OCI-M2 (cell line): ENCODE measurements around the gene C19orf38.
"Not testable (repeated sequence)": the region's sequence is repeated elsewhere in the genome, so short reads cannot be mapped to it uniquely, and the experiment has no call there.

ENCODE experiments used
- DNase-seq: peaks from one replicate; lab custom pipeline; 2025; ENCODE audit not compliant: unreplicated experiment; lab: John Stamatoyannopoulos, UW

The C19orf38 gene

DNA sequence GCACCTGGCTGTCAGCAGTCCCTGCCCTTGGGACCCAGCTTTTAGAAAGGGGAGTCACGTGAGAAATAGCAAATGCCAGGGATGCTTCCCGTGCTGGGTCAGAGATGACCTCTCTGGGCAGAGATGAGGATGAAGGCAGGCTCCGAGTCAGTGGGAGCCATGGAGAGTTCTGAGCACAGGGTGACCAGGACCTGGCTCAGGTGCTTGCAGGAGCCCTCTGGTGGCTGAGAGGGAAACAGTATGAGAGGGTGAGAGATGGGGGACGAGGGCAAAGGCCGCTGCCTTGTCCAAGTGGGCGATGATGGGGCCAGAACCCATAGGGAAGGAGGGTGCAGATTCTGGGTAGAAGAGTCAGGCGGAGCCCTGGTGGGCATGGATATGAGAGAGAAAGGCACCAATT lies 28.0 kb upstream of the C19orf38 start:
- DNase-seq, result no peak

DNA sequence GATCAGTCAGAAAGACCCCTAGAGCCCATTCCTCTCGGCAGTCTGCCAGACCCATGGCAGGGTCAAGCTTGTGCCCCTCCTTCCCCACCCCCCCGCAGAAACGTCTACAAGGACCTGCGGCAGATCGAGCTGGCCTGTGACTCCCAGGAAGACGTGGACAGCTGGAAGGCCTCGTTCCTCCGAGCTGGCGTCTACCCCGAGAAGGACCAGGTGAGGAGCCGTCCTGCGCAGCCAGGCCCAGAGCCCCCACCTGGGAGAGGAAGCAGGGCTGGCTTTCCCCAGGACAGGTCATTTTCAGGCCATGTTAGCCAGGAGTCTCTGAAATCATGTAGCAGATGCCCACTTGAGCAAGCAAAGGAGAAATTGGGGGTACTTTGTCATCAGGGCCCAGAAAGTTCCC lies 24.5 kb upstream of the C19orf38 start:
- DNase-seq, result no peak

DNA sequence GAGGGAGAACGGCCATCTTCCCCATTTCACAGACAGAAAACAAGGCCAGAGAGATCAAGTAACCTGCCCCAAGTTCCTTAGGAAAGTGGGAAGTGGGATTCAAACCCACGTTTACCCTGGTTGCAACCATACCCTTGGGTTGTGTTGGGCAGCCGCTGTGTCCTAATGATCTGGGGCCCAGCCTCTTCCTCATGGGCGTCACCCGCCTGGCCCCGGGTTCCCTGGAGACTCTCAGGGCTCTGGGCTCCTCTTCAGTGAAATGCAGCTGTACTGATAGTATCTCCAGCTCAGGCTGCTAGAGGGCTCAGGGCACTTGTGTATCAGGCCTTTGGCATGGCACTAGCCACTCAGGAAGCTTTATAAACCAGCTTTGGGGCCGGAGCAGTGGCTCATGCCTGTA lies 22.0 kb upstream of the C19orf38 start:
- no peak for DNase-seq

DNA sequence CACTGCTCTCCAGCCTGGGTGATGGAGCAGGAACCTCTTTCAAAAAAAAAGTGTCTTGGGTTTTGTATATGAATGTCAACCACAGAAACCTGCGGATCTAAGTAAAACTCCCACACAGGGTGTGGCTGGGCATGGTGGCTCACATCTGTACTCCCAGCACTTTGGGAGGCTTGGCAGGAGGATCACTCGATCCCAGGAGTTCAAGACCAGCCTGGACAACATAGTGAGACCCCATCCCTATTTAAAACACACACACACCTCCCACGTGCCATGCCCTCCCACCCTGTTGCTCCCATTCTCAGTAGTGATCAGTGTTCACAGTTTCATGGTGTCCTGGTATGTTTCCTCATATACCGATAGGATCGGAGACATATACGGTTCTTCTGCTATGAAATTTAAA lies 21.4 kb upstream of the C19orf38 start:
- DNase-seq, result no peak

DNA sequence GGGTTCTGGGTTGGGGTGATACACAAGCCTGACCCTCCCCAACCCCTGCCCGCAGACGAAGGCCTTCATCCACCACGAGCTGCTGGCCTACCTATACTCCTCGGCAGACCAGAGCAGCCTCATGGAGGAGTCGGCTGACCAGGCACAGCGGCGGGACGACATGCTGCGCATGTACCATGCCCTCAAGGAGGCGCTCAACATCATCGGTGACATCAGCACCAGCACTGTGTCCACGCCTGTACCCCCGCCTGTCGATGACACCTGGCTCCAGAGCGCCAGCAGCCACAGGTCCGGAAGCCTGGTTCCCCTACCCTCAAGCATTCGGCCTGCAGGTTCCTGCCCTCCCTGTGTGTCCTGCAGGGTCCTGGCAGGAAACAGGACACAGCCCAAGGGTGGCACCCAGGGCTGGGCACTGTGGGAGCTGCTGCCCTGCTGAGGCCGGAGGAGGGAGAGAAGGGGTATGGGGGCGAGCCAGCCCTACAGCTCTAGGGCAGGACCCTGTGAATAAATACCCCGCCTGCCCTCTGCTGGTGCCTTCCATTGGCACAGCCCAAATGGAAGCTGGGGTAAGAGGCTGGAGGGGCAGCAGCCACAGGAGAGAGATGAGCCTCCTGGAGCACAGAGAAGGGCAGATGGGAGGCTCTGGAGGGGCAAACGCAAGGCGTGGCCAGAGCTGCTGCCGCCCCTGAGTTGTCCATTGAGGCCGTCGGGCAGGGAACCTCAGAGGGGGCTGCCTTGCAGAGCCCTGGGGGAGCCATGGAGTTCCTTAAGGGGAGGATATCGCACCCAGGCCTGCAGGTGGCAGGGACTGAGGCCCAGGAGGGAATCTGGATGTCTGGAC lies 19.0 kb upstream of the C19orf38 start:
- no peak for DNase-seq

DNA sequence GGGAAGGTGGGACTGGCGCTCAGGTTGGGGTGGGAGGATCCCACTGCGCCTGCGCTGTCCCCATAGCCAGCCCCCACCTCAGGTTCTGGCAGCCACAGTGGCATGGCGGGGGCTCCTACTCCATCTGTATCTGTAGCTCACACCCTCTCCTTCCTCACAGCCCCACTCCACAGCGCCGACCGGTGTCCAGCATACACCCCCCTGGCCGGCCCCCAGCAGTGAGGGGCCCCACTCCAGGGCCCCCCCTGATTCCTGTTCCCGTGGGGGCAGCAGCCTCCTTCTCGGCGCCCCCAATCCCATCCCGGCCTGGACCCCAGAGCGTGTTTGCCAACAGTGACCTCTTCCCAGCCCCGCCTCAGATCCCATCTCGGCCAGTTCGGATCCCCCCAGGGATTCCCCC lies 18.2 kb upstream of the C19orf38 start:
- DNase-seq, result no peak

DNA sequence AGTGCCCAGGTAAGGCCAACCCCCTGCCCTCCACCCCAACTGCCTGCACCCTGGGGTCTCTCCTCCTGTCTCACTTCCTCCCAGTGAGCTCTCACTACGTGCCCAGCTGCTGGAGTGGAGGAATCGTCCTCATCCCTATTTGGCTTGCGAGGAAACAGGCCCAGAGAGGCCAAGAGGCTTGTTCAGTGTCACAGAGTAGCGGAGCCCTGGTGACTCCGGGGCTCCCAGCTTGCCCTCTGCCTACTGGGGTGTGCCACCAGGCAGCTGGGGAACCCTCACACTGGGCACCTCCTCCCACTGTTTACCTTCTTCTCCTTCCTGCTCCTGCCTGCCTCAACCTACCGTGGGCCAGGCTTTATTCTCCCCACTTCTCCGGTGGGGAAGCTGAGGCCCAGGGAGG lies 17.8 kb upstream of the C19orf38 start:
- DNase-seq, result no peak

DNA sequence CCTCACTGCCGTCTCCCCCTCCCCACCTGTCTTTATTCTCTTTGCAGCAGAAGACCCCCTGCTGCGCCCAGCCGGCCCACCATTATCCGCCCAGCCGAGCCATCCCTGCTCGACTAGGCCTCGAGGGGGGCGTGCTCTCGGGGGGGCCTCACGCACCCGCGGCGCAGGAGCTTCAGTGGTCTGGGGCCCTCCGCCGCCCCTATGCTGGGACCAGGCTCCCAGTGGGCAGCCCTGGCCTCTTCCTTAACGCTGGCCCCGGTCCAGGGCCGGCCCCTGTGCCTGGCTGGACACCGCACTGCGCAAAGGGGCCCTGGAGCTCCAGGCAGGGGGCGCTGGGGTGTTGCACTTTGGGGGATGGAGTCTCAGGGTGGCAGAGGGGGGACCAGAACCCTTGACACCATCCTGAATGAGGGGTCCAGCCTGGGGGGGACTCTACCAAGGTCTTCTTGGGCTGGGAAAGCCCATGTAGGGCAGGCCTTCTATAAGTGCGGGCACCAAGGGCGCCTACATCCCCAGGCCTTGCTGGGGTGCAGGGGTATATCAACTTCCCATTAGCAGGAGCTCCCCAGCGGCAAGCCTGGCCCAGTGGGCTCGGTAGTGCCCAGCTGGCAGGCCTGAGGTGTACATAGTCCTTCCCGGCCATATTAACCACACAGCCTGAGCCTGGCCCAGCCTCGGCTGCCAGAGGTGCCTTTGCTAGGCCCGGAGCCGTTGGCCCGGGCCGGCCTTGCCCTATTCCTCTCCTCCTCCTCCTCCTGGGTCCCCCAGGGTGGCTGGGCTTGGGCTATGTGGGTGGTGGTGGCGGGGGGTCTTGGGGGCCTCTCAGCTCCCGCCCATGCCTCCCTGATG lies 17.1 kb upstream of the C19orf38 start:
- no peak for DNase-seq

DNA sequence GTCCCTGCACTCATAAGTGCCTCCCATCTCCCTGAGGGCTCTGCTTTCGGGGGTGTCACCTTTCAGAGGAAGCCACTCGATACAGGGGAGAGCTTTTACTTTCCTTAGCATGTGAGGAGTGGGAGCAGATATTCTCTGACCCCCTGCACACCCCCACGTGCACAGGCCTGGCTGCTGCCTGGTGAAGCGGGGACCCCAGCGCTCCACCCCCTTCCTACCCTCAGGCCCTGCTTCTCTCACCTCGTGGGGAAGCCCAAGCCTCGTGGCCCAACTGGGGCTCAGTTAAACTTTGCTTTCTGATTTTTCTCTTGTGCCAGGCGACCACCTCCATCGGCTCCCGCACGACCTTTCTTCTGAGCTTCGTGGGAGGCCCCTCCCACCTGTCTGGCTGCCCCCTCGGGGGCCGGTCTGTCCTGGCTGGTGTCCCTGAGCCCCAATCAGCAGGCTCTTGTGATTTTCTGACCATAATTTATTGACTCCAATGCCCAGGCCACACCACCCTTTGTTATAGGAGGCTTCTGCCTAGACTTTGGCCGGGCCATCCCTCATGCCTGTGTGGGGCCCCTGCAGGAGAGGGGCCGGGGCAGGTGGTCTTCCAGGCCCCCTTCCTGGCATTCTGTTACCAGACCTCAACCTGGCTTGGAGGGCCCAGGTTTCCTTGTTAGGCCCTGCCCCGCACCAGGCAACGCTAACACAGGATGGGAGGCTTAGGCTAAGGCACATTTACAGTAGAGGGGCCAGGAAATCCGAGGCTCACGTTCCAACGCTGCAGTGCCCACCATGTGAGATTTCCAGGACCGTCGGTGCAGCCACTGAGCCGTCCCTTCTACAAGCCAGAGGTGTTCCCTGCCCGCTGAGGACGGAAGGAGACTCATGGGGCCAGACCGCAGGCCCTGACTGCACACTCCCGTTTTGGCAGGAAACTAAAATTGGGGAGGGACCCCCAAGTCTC lies 16.0 kb upstream of the C19orf38 start:
- DNase-seq, result no peak

DNA sequence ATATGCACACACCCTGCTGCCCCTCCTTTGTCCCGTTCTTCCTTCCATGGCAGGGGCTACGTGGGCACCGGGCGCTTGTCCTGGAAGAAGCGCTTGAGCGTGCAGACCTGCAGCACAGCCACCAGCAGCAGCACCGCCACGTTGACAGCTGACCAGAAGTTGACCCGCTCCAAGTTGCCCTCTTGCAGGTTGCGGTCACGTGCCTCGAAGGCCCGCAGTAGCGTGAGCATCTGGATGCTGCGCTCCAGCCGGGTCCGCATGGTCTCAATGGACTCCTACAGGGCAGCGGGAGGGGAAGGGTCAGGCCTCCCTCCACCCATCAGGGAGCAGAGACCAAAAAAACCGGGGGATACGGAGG lies 15.3 kb upstream of the C19orf38 start:
- DNase-seq, result no peak

DNA sequence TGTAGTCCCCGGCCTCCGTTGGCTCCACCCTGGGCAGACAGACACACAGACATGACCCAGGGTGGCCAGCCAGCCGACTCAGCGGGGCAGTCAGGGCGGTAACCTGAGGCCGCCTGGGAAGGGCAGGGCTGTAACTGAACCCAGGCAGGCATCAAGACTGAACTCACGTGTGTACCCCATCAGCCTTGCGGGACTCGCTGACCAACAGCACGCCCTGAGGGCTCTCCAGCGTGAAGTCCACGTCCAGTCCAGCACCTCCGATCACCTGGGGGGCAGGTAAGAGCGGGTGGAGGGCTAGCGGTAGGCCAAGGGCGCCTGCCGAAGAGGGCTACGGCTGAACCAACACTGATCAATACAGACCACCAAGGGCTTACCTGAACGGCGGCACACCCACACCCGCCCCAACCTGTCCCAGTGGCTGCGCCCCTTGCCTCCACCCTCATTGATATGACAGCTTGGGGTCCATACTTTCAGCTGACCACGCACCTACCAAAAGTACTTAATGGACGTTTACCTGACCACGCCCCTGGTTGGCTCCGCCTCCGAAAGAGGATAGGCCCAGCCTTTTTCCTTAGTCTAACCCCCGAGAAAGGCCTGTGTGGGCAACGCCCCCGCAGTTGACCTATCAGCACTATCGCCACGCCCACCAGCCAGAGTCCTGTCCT lies 13.0 kb upstream of the C19orf38 start:
- DNase-seq, result no peak

DNA sequence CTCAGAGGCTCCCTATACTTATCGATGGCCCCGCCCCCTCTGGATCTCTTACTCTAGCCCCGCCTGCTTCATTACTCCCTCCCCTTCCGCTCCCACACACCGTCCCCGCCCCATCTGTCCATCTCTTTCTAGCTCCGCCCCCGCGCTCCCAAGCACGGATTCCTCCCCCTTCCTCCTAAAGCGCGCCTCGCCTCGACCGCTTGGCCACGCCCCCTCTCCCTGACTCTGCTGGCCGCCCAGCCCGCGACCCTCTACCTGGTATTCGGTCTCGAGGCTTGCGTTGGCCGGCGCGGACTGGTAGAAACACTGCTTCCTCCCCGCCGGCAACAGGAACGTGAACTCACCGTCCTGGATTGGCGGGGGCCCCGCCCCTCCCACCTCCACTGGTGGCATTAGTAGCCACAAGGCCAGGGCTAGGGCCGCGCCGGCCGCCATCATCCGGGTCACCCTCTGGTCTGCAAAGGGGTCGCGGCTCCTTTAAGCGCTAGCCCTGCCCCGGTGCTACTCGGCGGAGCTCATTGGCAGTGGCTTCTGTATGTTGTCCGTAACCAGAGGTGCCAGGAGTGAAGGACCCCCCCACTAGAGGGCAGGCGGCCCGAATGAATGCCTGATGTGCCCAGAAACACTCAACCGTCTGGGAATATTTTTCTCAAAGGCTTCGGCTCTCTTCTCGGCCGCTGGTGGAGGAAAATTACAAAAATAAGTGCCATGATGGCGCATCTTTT lies 12.3 kb upstream of the C19orf38 start, which contains the start of gene TMED1:
TSS of gene TMED1 (minus strand) at position 459 of the 725 bp plus-strand sequence. CDS start at position 438, 21 bp downstream.
- DNase-seq, result peak; percentile 100

DNA sequence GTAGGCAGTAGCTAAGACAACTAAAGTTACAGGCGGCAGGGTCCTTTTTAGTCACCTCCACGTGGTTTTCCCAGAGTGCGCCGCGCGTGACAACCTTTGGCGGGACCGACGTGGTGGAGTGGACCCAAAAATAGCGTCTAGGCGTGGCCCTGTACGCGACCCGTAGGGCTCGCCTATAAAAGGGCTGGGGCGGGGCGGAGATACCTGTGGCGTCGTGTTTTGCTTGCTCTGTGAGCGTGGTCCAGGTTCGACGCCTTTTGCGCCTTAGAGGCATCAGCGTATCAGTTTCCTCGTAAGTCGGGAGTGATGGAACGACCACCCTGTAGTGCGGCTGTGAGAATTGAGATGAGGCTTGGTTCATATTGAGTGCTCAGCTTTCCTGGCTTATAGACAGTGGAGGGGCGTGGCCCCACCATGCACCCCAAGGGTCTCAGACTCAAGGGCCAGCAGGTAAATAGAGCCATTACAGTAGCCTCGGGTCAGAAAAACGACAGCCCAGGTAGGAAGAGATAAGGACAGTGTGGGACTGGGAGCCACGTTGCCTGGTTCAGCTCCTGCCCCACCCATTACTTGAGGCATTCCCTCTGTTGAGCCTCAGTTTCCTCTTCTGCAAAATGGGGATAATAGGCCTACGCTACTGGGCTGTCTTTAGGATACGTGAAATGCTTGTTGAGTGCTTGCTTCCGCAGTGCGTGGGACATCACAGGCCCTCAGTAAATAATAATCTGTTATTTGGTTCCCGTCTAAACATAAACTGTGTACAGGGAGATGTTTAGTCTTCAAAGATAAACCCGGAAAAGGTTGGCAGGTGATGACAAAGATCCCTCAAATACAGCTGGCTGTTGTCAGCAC lies 11.5 kb upstream of the C19orf38 start:
- peak; percentile 100 for DNase-seq

DNA sequence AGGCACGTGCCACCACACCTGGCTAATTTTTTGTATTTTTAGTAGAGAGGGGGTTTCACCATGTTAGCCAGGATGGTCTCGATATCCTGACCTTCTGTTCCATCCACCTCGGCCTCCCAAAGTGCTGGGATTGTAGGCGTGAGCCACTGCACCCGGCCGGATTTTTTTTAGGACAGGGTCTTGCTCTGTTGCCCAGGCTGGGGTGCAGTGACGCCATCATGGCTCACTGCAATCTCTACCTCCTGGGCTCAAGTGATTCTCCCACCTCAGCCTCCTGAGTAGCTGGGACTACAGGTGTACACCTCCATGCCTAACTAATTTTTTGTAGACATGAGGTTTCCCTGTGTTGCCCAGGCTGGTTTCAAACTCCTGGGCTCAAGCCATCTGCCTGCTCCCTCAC lies 10.6 kb upstream of the C19orf38 start:
- DNase-seq, result not testable (repeated sequence)

DNA sequence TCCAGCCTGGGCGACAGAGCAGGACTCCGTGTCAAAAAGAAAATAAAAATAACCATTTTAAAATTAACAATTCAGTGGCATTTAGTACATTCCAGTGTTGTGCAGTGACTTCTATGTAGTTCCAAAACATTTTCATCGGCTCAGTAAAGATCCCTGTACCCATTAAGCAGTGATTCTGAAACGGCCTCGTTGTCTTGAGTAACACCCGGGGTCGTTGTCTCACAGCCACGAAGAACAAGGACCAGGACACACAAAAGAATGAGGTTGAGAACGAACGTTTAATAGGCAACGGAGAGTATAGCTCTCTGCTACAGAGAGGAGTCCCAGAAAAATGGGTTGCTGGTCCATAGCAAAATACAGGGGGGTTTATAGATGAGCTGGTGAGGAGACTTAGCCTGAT lies 9.8 kb upstream of the C19orf38 start:
- no peak for DNase-seq

DNA sequence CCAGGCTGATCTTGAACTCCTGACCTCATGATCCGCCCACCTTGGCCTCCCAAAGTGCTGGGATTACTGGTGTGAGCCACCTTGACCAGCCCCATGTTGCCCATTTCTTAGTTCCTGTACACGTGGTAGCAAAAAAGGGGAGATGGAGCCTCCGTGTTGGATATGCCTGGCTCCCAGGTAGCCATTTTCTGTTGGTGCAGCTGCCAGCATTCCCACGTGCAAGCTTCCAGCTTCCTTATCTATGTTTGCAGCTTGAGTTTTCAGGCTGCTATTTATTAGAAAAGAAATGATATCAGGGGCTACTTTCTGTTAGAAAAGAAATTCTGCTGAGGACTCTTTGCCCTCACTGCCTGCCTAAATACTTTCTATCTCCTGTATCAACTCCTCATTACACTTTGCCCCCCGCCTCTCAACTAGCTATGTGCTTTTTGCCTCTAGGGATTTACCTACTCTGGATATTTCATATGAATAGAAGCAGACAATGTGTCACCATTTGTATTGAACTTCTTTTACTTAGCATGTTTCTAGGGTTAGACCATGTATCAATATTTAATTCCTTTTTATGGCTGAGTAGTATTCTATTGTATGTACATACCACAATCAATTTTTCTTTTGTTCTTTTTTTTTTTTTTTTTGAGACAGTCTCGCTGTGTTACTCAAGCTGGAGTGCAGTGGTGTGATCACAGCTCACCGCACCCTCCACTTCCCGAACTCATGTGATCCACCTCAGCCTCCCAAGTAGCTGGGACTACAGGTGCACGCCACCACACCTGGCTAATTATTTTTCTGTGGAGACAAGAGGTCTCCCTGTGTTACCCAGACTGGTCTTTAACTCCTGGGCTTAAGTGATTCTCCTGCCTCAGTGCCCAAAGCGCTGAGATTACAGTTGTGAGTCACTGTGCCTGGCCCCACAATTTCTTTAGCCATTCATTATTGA lies 8.8 kb upstream of the C19orf38 start:
- peak; percentile 96 for DNase-seq

DNA sequence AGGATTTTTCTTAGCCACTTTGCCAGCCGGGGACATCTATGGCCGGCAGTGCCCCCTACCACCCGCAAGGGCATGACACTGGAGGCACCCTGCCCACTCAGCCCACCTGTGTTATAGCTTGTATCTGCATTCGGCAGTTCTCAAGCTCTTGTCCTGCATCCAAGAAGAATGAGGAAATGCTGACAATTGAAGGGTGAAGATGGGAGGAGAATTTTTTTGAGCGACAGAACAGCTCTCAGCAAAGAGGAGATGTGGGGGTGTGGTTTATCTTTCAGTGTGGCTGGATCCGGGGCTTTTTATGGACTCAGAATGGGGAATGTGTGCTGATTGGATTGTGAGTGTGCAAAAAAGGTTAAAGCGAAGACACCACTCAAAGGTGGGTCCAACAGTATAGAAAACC lies 5.4 kb upstream of the C19orf38 start:
- DNase-seq, result no peak
